DMS79 (cell line): ENCODE results near the gene OTOG.

Experiments used
- DNase-seq: peaks from one replicate; lab custom pipeline; 2025; lab: John Stamatoyannopoulos, UW

The OTOG gene

DNA sequence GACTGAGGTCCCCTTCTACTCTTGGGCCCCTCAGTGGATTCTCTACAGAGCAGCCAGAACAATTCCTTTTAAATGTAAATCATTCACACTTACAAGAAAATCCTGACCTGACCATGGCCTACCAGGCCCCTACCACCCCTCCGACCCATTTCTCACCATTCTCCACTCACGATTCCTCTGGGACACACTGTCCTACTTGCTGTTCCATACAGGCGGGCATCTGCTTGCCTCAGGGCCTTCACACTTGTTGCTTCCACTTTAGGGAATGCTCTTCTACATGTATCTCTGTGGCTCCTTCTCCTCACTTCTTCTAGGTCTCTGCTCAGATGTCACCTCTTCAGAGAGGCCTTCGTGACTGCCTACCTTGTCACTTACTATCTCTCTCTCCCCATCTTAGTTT lies 6.3 kb upstream of the OTOG start:
- no peak for DNase-seq

DNA sequence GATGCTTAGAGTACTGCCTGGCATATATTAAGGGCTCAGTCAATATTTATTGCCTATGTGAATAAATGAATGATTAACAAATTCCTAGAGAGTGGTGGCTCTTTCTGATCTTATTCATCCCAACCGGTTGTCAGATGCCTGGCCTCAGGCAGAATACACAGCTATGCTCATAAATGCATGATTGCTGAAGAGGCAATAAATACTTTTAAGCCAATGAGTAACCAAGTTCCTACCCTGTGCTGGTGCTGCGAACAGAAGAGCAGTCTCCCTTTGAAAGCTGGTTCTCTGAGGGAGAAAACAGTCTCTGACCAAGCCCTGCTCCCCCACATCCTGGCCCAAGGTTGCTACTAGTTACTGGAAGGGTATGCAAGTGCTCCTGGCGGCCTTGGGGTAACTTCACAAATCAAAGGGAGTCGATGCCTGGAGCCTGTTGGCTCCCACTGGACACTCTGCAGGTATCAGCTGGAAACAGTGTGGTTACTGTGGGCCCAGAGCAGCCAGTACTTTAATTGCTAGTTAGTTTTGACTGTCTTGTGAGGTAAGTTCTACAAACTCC lies 5.7 kb upstream of the OTOG start:
- no peak for DNase-seq

DNA sequence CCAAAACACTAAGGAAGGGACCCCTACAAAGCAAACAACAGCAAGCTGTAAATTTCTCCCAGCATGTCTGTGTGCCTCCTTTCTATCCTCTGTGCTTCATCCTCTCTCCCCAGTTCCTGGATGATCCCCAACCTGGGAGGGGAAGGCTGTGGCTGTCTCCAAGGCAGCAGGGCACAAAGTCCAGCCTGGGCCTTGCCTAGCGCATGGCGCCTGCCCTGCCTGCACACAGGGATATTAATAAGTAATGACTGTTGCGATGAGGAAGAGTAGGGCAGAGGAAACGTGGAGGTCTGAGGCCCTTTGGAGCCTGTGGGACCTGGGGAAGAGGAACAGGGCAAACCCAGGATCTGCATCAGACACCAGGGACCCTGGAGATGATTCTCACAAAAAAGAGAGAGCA lies 4.8 kb upstream of the OTOG start:
- DNase-seq, result no peak

DNA sequence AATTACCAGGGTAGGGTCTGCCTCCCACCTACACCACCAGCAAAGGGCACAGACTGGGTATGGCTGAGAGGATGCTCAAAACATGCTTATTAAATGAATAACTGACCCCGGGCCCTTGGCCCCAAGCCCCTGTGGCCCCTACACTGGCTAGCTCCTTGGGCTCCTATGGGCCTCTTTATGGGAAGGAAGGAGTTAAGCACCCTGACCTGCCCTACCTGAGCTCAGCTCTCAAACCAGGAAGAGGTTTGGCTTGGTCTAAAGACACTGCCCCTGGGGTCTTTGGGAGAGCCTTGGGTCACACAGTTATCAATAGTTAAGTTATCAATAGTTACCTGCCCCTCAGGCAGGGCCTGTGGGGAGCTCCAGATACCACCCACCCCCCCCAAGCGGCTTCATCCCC lies 4.0 kb upstream of the OTOG start:
- no peak for DNase-seq

DNA sequence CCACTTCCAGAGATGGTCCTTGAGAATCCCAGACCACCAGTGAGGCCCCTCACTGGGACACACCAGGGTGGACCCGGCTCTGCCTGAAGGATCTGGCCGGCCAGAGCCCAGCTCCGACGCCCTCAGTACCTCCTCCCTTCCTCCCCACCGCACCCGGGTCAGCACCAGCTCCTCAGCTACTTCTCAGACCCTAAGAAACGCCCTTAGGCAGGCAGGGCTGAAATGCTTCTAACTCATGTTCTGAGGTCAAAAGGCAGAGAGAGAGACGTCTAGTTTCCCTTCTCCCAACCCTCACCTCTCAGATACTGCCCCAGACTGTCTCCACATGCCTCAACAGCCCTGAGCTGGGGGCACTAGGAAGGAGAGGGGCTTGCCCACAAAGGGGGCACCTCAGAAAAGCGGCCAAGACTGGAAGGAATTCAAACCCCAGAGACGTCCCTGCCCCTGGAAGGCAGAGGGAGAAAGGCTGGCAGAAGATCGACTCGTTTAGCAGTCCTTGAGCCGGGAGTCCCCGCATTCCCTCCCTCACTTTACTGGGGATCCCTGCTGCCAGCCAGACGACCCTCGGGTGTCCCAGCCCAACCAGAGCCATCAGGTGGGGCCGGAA lies 3.4 kb upstream of the OTOG start:
- DNase-seq, result no peak

DNA sequence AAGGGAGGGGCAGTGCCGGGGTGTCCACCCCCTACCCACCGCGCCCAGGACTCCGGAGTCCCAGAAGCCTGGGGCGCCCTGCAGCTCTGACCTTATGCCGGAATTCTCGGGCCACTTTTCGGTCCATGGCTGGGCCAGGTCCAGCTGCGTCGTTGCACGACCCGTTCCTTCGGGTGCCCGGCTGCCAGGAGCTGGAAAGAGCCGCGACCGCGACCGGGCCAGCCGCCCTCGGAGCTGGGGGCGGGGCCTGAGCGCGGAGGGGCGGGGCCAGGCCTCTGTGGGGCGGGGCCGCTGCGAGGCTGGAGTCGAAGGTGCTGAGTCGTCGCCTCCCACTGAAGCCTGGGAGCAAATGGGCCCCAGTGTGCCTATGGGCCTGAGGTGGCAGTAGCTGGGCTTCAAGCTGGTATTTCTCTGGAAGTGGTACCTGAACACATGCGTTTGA lies 2.9 kb upstream of the OTOG start, which contains the start of gene USH1C:
USH1C (minus strand) TSS at position 236 of the 442 bp plus-strand sequence; CDS start at position 127, 109 bp downstream.
- no peak for DNase-seq

DNA sequence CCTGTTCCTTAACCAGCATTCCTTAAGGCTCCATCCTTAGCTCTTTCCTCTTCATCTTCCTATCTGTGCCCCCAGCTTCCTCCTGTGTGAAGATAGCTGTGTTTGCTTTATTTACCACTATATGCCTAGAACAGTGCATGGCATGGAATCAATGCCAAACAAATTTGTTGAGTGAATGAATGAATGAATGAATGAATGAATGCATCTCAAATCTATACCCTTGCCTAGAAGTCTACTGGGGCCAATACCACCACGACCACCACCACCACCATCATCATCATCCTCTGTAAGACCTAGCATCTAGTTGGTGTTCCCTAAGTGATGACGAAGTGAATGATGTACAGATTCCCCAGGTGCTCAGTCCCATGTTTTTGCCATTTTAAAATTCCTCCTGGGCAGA lies 819 bp upstream of the OTOG start:
- no peak for DNase-seq

DNA sequence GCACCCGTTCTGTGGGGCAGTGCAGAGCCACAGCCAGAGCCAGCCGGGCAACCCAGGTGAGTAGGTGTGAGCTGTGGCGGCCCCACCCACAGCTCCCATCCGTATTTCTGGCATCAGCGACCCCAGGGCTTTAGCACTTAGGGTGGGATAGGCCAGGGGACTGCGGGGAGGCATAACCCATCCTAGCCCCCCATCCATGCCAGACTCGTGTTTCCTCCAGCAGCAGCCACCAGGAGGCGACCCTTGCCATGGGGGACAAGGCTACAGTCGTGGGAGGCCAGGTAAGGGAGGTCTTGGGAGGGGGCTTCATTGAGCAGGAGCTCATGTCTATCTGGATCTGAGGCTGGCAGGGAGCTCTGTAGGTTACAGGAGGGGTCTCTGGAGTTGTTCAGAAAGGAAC lies 873 bp downstream of the OTOG start:
- no peak for DNase-seq

DNA sequence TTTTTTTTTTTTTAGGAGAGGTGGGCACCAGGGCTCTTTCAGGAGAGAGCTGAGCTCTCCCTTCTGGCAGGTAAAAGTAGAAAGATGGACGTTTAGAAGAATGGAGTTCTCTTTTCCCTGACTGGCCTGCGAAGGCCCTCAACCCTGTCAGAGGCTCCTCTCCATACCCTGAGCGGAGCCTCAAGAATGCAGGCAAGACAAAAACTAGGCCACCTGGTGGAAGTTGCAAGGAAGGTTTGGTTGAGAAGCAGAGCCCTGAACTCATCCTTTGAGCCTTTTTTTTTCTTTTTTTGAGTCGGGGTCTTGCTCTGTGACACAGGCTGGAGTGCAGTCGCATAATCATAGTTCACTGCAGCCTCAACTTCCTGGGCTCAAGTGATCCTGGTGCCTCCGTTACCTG lies 1.4 kb downstream of the OTOG start:
- no peak for DNase-seq

DNA sequence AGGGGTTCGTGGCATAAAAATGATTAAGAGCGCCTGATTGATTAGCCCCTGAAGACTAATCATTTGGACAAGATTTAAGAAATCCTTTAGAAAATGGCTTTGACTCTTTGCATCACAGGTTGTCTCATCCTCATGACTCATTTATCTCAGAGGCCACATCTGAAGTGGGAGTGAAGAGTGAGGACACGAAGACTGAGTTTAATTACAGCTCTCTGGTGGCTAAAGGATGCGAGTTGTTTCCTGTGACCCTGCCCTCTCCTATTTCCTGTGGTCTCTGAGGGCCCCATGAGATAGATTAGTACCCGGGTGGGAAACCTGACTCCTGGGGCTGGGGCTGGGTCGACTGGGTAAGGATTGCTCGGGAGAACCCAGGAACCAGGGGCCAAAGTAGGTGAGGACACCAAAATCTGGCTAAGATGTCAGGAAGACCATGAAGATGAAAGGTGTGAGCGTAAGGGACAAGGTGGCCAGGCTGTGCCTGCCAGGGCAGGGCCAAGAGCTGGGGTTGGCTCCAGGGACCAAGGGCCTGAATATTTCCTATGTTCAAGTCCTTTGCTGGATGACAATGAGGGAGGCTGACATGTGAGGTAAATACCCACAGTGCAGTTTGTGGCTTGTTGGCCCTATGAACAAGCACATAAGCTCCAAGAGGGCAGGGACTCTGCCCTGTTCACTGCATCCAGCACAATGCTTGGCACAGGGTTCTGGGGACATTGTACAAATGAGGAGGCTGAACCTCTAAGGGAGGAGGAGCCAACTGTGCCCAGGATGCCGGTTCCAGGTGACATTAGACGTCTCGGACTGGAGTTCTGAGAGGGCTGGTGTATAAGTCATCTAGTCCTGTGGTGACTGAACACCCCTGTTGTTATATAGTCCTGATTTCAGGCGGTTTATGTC lies 3.6 kb downstream of the OTOG start:
- no peak for DNase-seq

DNA sequence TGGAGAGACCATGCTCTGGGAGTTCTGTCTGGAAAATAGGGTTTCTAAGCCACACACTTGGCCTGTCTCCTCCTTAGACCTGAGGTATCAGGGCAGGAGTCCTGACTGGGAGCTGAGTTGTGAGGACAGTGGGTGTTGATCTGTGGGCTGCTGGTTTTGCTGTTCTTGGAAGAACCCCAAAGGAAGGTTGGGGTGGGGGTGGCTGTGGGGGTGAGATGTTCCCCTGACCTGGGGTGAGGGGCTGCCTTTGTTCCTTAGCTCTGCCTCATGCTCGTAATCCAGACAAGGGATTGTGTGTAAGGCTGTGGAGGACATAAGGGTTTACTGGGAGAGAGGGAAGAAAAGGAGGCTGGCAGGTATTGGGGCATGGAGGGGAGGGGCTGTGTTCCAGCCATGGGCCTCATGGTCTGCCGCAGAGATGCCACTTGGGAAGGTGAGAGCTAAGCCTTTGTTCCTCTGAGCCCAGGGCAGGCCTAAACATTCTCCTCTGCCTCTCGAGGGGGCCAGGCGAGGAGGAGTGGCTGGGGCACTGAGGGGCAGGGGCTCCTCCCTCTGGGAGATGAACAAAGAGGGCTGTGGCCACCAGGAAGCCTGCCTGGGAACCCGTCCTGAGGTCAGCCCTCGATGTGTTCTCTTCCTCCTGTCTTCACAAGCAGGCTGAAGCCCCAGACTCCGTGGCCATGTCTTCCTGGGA lies 4.4 kb downstream of the OTOG start:
- DNase-seq, result no peak

DNA sequence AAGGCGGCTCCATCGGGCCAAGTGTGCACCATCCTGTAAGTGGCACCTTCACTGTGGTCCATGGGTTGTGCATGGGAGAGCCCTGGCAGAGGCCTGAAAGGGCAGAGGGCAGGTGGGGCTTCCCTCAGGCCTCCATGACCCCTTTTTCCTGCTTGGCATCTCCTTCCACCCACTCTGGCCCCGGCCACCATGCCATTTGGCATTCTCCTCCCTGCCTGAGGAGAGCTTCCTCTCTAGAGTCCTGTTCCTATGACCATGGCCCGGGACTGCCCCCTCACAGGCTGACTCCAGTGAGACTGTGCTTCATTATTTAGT lies 4.9 kb downstream of the OTOG start:
- DNase-seq, result no peak

DNA sequence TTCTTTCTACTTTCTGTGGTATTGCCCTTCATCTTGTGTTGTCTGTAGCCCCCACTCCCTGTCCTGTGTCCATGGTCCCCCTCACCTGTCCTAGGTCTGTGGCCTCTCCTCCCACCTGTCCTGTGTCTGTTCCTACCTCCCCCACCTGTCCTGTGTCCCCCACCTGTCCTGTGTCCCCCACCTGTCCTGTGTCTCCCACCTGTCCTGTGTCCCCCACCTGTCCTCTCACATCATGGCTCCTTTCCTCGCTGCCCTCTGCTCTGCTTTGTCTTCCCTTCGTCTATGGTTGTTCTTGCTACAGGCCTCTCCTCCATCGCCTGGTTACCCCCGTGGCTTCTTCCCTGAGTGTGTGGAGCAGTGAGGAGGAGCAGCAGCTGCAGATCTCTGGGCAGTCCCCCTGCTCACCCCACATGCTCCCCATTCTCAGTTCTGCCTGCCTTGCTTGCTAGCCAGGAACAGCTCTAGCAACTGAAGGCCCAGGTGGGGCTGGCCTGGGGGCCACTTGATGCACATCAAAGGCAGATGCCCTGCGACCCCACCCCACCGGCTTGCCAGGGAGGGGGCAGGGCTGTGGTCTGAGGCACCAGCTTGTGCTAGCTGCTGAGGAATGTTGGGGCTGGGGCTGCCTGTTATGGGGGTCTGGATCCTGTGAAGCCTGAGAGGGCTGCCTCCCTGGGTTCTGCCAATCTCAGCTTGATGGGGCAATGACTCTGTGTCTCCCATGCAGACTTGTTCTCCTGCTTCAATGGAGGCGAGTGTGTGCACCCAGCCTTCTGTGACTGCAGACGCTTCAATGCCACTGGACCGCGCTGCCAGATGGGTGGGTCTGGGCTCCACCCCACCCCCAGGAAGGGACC lies 5.6 kb downstream of the OTOG start:
- no peak for DNase-seq

DNA sequence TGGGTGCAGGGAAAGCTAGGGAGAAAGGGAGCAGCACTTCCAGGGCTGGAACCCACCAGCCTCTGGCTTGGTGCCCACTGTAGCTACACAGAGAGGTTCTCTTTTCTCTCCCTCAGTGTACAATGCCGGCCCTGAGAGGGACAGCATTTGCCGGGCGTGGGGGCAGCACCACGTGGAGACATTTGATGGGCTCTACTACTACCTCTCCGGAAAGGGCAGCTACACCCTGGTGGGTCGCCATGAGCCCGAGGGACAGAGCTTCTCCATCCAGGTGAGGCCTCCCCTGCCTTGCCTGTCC lies 6.1 kb downstream of the OTOG start:
- DNase-seq, result no peak

DNA sequence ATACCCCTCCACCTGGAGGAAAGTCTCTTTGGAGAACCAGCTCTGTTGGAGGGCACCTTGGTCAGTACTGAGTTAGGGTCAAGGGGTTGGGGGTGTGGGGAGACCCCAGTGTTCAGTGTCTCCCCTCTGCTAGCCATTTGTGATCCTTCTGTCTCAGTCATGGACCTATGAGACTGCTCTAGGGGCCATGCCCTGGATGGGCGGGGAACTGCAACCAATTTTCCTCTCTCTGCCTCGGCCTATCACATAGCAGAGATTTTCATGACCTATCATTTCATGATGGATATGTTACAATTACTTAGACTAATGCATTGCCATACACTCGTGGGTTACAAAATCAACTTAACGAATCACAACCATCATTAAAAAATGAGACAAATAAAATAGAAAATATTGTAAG lies 7.4 kb downstream of the OTOG start:
- DNase-seq, result no peak

DNA sequence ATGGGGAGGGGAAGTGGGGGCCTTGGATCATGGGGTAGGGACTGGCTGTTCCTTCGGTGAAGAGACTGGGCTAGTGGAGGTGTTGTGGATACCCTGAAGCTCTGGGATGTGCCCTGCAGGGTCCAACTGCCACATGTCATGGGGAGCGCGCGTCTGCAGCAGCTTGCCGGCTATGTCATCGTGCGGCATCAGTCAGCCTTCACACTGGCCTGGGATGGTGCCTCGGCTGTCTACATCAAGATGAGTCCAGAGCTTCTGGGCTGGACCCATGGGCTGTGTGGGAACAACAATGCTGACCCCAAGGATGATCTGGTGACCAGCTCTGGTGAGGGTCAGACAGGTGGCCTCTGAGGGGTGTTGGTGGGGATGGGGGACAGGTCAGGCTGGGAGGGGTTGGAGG lies 9.9 kb downstream of the OTOG start:
- no peak for DNase-seq

DNA sequence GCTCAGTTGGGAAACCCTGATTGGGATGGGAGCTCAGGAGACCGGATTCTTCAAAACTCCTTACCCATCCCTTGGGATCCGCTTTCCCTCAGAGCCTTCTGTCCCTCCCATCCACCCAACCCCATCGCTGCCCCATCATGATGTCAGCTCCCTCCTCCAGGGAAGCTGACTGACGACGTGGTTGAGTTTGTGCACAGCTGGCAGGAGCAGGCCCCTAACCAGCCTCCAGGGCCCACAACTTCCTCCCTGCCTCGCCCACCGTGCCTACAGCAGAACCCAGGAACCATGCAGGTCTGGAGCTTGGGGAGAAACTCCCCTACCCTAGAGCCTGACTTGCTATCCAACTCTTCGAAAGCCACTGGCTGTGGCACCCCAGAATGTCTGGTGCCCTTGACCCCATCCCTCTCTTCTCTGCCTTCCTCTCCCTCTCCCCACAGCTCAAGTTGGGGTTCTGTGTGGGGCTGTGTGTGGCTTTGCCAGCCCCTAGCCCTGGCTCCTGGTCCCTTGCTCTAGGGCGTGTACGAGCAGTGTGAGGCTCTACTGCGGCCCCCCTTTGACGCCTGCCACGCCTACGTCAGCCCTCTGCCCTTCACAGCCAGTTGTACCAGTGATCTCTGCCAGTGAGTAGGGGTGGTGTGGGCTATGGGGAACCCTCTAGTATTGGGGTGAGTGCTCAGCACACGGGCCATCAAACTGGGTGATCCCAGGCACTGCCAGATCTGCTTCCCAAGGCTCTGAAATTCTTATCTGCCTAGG lies 11.1 kb downstream of the OTOG start:
- no peak for DNase-seq

DNA sequence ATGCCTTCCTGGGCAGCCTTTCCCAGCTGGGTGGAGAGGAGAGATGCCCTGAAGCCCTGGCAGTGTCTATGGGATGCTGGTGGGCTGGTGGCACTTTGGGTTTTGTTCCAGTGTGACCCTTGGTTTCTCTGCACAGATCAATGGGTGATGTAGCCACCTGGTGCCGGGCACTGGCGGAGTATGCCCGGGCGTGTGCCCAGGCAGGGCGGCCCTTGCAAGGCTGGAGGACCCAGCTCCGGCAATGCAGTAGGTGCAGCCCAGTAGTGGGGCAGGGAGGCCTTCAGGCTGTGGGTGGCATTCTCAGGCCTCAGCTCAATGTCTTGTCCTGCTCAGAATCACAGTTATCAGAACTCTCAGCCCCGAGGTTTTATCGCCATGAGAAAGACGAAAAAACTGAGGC lies 11.9 kb downstream of the OTOG start:
- no peak for DNase-seq

DNA sequence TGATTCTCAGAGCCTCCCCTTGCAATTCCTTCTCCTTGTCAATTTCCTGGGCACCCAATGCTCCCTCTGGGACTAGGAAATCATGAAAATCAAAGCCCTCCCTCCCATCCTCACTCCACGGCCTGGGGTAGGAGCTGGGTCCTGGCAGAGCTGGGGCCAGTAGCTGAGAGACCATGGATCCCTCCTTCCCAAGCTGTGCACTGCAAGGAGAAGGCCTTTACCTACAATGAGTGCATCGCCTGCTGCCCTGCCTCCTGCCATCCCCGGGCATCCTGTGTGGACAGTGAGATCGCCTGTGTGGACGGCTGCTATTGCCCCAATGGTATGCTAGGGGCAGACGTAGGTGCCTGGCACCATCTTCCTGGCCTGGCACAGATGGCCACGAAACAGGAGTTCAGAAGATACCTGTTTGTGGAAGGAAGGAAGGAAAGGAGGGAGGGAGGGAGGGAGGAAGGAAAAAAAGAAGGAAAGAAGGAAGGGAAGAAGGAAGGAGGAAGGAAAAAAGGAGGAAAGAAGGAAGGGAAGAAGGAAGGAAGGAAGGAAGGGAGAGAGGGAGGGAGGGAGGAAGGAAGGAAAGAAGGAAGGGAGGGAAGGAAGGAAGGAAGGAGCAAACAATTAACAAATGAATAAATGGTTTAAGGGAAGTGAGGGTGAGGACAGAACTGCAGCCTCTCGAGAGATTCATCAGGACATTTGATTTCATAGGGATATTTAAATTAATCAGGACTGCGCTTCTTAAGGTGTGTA lies 12.5 kb downstream of the OTOG start:
- DNase-seq, result no peak

DNA sequence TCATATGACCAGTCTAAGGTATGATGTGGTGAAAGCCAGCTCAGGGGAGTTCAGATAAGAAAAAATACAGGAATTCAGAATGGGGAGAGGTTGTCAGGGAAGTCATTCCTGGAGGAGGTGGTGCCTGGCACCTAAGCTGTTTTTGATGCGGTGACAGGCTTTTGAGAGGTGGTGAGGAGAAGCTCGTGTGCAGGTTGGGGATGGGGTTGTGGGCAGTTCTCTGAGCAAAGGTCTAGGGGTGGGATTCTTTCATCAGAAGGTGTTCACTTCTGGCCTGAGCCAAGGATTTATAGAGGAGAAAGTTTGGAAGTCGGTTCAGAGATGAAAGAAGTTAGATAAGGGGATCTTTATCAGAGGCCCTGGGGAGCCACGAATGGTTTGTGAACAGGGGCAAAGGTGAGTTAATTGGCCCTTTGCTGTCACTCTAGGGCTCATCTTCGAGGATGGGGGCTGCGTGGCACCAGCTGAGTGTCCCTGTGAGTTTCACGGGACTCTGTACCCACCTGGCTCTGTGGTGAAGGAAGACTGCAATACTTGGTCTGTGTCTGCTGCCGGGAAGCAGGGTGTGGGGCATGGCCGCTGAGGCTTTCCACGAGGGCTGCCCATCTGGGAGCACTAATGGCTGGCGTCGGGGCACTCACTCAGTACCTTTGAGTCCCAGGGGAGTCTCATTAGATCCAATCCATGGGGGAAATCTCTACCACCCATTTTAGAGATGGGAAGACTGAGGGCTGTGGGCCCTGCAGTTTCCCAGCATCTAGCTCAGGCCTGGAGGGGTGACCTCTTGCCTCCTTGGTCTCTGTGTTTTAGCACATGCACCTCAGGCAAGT lies 13.4 kb downstream of the OTOG start:
- DNase-seq, result no peak
